A549 (cell line): Measurements from ENCODE around the gene NAT16. TPM values are rescaled to one million over a fixed set of nuclear protein-coding genes. Genes with fewer than 3 reads are reported as not detected.
"Not testable (repeated sequence)": the region's sequence is repeated elsewhere in the genome, so short reads cannot be mapped to it uniquely, and the experiment has no call there.

Source experiments
- ATAC-seq, 2 experiments: fragments of 200-7000 bp in 1 of 2; fragments of >200 bp in 1 of 2; cut with Nextera tagmentation in 1 of 2; cut with Tn5 transposase in 1 of 2; 3 replicates each; pipeline versions ENCODE4 v1.8.0 to v1.9.1; 2018 to 2020; ENCODE audit warnings: mild to moderate bottlenecking in 1 of 2, moderate library complexity in 1 of 2
- CTCF ChIA-PET: fragments of 300-600 bp; sonication (Branson Sonifier 250); formaldehyde crosslinking; extraction: SDS; loops from one replicate; lab custom pipeline; 2021; ENCODE audit warnings: antibody characterized with exemption, inconsistent platforms; lab: Yijun Ruan, JAX
- POLR2A ChIA-PET: fragments of 350-600 bp; formaldehyde crosslinking; extraction: SDS; loops from one replicate; lab custom pipeline; 2021; ENCODE audit warnings: antibody characterized with exemption, inconsistent platforms; lab: Yijun Ruan, JAX
- DNase-seq, 2 experiments: peaks; one replicate each; pipeline versions ENCODE4 v3.0.0 to v3.0.0-alpha.2; 2011 to 2016; ENCODE audit warnings: low read depth in 1 of 2, low spot score in 1 of 2
- FAIRE-seq: peaks from 2 replicates; lab custom pipeline; 2011; peaks lifted over from hg19 to GRCh38; lab: Jason Lieb, UNC
- H3K27ac ChIP-seq, 2 experiments: fragments of >200 bp; sonication (Bioruptor Twin); formaldehyde crosslinking; 3 replicates each; pipeline ENCODE4 v1.5.1; 2016 to 2017
- H3K4me1 ChIP-seq: fragments of >200 bp; sonication (Bioruptor Twin); formaldehyde crosslinking; 3 replicates; pipeline ENCODE4 v1.6.1; 2016
- H3K4me2 ChIP-seq: fragments of >200 bp; sonication (Bioruptor Twin); formaldehyde crosslinking; 3 replicates; pipeline ENCODE4 v1.6.1; 2016
- H3K4me3 ChIP-seq: fragments of >200 bp; sonication (Bioruptor Twin); formaldehyde crosslinking; 3 replicates; pipeline ENCODE4 v1.5.1; 2016
- H3K9me3 ChIP-seq: fragments of >200 bp; sonication (Bioruptor Twin); formaldehyde crosslinking; 3 replicates; pipeline ENCODE4 v1.6.1; 2016
- ATOH8 ChIP-seq: fragments of 250-450 bp; sonication (Bioruptor Pico); IDR thresholded peaks from 2 replicates; pipeline ENCODE4 v1.5.0; 2020; ENCODE audit warnings: low read depth, mild to moderate bottlenecking, moderate library complexity
- BCL3 ChIP-seq: fragments of >200 bp; sonication (Bioruptor Twin); formaldehyde crosslinking; IDR thresholded peaks from 3 replicates; pipeline ENCODE4 v1.6.1; 2016
- CBX2 ChIP-seq: fragments of 200-600 bp; sonication (generic); IDR thresholded peaks from 2 replicates; pipeline ENCODE4 v1.6.1; 2016; ENCODE audit warnings: low read depth, mild to moderate bottlenecking, borderline replicate concordance
- CBX8 ChIP-seq: fragments of 200-600 bp; sonication (generic); IDR thresholded peaks from 2 replicates; pipeline ENCODE4 v1.6.1; 2016
- CHD4 ChIP-seq: fragments of 200-600 bp; sonication (generic); IDR thresholded peaks from 2 replicates; pipeline ENCODE4 v1.6.1; 2016; ENCODE audit warnings: antibody characterized with exemption, mild to moderate bottlenecking, borderline replicate concordance
- CTCF ChIP-seq: fragments of >200 bp; sonication (Bioruptor Twin); formaldehyde crosslinking; IDR thresholded peaks from 3 replicates; pipeline ENCODE4 v1.5.1; 2016
- EP300 ChIP-seq, 2 experiments: fragments of >200 bp; sonication (Bioruptor Twin); formaldehyde crosslinking; IDR thresholded peaks; 2 replicates in 1 of 2; 3 replicates in 1 of 2; pipeline ENCODE4 v1.6.1; 2016 to 2017
- ESRRA ChIP-seq: fragments of 150-350 bp; IDR thresholded peaks from 2 replicates; pipeline ENCODE4 v1.6.1; 2014; ENCODE audit warnings: mild to moderate bottlenecking, low read length, borderline replicate concordance
- GATA3 ChIP-seq: IDR thresholded peaks from 2 replicates; pipeline ENCODE4 v1.6.1; 2012; ENCODE audit warnings: borderline replicate concordance
- HES2 ChIP-seq: fragments of >200 bp; sonication (Bioruptor Twin); formaldehyde crosslinking; IDR thresholded peaks from 2 replicates; pipeline ENCODE4 v1.6.1; 2016
- HEYL ChIP-seq: fragments of 250-450 bp; sonication (Bioruptor Pico); IDR thresholded peaks from 2 replicates; pipeline ENCODE4 v1.8.0; 2021; ENCODE audit warnings: mild to moderate bottlenecking, moderate library complexity
- HOXA7 ChIP-seq: fragments of 250-450 bp; sonication (Bioruptor Pico); IDR thresholded peaks from 2 replicates; pipeline ENCODE4 v1.5.0; 2020; ENCODE audit warnings: mild to moderate bottlenecking, moderate library complexity
- KDM5A ChIP-seq: fragments of 200-600 bp; sonication (generic); IDR thresholded peaks from 2 replicates; pipeline ENCODE4 v1.6.1; 2016; ENCODE audit warnings: antibody characterized with exemption, mild to moderate bottlenecking
- NR3C1 ChIP-seq: fragments of >200 bp; sonication (Bioruptor Twin); formaldehyde crosslinking; IDR thresholded peaks from 3 replicates; pipeline ENCODE4 v1.6.1; 2017
- PHF8 ChIP-seq: fragments of 200-600 bp; sonication (generic); IDR thresholded peaks from 2 replicates; pipeline ENCODE4 v1.6.1; 2016; ENCODE audit warnings: low read depth, mild to moderate bottlenecking, antibody characterized with exemption, moderate library complexity, borderline replicate concordance
- POLR2A ChIP-seq: IDR thresholded peaks from 2 replicates; pipeline ENCODE4 v1.6.1; 2012; ENCODE audit warnings: mild to moderate bottlenecking, low read length
- POLR2AphosphoS2 ChIP-seq: conservative IDR thresholded peaks from 2 replicates; pipeline ENCODE4 v1.6.1; 2012; ENCODE audit warnings: low read length, improper control_type of control experiment, inconsistent platforms
- RAD21 ChIP-seq, 2 experiments: fragments of >200 bp in 1 of 2; sonication (Bioruptor Twin) in 1 of 2; formaldehyde crosslinking in 1 of 2; IDR thresholded peaks in 1 of 2; conservative IDR thresholded peaks in 1 of 2; 2 replicates in 1 of 2; 3 replicates in 1 of 2; pipeline ENCODE4 v1.6.1; 2012 to 2018; ENCODE audit warnings: inconsistent platforms in 1 of 2
- RARB ChIP-seq: fragments of 250-450 bp; sonication (Bioruptor Pico); IDR thresholded peaks from 2 replicates; pipeline ENCODE4 v1.8.0; 2021; ENCODE audit warnings: mild to moderate bottlenecking, moderate library complexity
- RCOR1 ChIP-seq: fragments of 150-350 bp; IDR thresholded peaks from 2 replicates; pipeline ENCODE4 v1.6.1; 2014; ENCODE audit warnings: antibody characterized with exemption, low read length, low read depth
- RNF2 ChIP-seq: fragments of 200-600 bp; sonication (generic); IDR thresholded peaks from 2 replicates; pipeline ENCODE4 v1.6.1; 2016; ENCODE audit warnings: low read depth, mild to moderate bottlenecking, antibody characterized with exemption, moderate library complexity, borderline replicate concordance
- TP53 ChIP-seq: fragments of 250-450 bp; sonication (Bioruptor Pico); IDR thresholded peaks from 2 replicates; pipeline ENCODE4 v1.5.0; 2021; ENCODE audit warnings: mild to moderate bottlenecking, moderate library complexity
- USF2 ChIP-seq: fragments of 450-650 bp; IDR thresholded peaks from 2 replicates; pipeline ENCODE4 v1.6.1; 2014; ENCODE audit warnings: antibody characterized with exemption
- ZC3H11A ChIP-seq: fragments of 450-650 bp; IDR thresholded peaks from 2 replicates; pipeline ENCODE4 v1.6.1; 2014; ENCODE audit warnings: antibody characterized with exemption, mild to moderate bottlenecking
- ZNF302 ChIP-seq: fragments of 250-450 bp; sonication (Bioruptor Pico); IDR thresholded peaks from 2 replicates; pipeline ENCODE4 v1.9.0; 2021; ENCODE audit warnings: inconsistent platforms, mild to moderate bottlenecking, moderate library complexity
- WGBS: methylation state at CpG from one replicate; pipeline ENCODE4 v1.1.6; 2017; ENCODE audit errors: missing lambda C conversion rate; 5-methylcytosine and 5-hydroxymethylcytosine counted together
- polyA plus RNA-seq, 4 experiments: library from polyadenylated mRNA; depleted of rRNA in 3 of 4; stranded (reverse); fragments of >200 nt; fragmentation: RNase III in 1 of 4; extraction: RNeasy Plus Mini Kit Qiagen cat#74134 plus additional on column Dnase treatment in 1 of 4; gene quantifications; 2 replicates in 3 of 4; 3 replicates in 1 of 4; pipeline ENCODE4 v1.2.3, GENCODE V29; 2011 to 2017

The NAT16 gene
- polyA plus RNA-seq, 2 of the 4 experiments (the other 2 are of a cell fraction) = 0.05 to 0.12 TPM

- TF ChIP-seq POLR2A = peak; percentile 17; the same call in 1 of the 2 replicates
- peak; percentile 89 for TF ChIP-seq ATOH8 (CRISPR knock-in tag)
- no peak for TF ChIP-seq KDM5A
- no peak for TF ChIP-seq ZC3H11A
- peak; percentile 46; the same call in 1 of the 3 replicates for TF ChIP-seq BCL3
- TF ChIP-seq GATA3 = peak; percentile 82; the same call in 1 of the 2 replicates
- TF ChIP-seq ZNF302 (CRISPR knock-in tag) = peak; percentile 84; the same call in 1 of the 2 replicates
- TF ChIP-seq POLR2AphosphoS2 = no peak
- peak; percentile 83; the same call in 1 of the 2 replicates for TF ChIP-seq TP53 (CRISPR knock-in tag)
- TF ChIP-seq CBX2 = no peak
- no peak for TF ChIP-seq NR3C1
- TF ChIP-seq CBX8 = no peak
- TF ChIP-seq PHF8 = no peak
- TF ChIP-seq RNF2 = no peak
- peak; percentile 78 for TF ChIP-seq RARB (CRISPR knock-in tag)
- TF ChIP-seq EP300 (IDR thresholded peaks at IDR 0.05) = peak; percentile 46 to 75; a peak in 3 of 5 replicates
- TF ChIP-seq USF2 = 0 out of 2 replicates have a peak, but pooled peaks have one; percentile 9
- no peak for TF ChIP-seq ESRRA
- no peak for TF ChIP-seq HEYL (CRISPR knock-in tag)
- peak in 1 of 2 experiments; percentile 16; a peak in 1 of 5 replicates for TF ChIP-seq RAD21 (conservative IDR thresholded peaks at IDR 0.05 in 1 of 2, IDR thresholded peaks at IDR 0.05 in 1 of 2)
- TF ChIP-seq HES2 = no peak
- no peak for TF ChIP-seq CHD4
- no peak for TF ChIP-seq CTCF
- TF ChIP-seq RCOR1 = no peak
- TF ChIP-seq HOXA7 (CRISPR knock-in tag) = peak; percentile 55
Observed at GRCh38 chr7:101121991-101122932, 57.8 kb downstream of the NAT16 start (continued).

GRCh38 chr7:101121631-101121990, 58.5 kb downstream of the NAT16 start:
- ATAC-seq, DNase-seq, H3K4me3 ChIP-seq, FAIRE-seq, H3K9me3 ChIP-seq: not testable (repeated sequence)
- peaks cover 94% of the 10 kb centered on the region for H3K4me1 ChIP-seq
- ChIA-PET CTCF (interaction anchor here (1.0 to 32.8 kb wide), 3 partner anchors 15 to 70 kb away, joined by 3 to 600 read pairs (median 72); no protein-coding TSS in a partner anchor), POLR2A (interaction anchor here (1.4 to 2.0 kb wide), 5 partner anchors 13 to 232 kb away, joined by 3 to 16 read pairs (median 5); partner anchors contain the start of gene UFSP1)
- WGBS = 61% methylated on average over 9 of the region's 9 CpGs
- H3K27ac ChIP-seq = peak overlapping the region; percentile 94 to 95
- H3K4me2 ChIP-seq = peak overlapping the region; percentile 88
